ENCODE results near the gene PPP2R3A. TPM values are rescaled to one million over a fixed set of nuclear protein-coding genes. Genes with fewer than 3 reads are reported as not detected.

PPP2R3A gene
- total RNA-seq, 4 donors from 2014 or later: 16.8 to 30.3 (median 25.6) TPM

GRCh38 chr3:136197159-136197793 is 231.7 kb downstream of the PPP2R3A start:
- Histone ChIP-seq H3K4me1 (peaks cover 25 to 31% of the 10 kb centered on the region in 2 donors), H3K9me3 (no peaks in the 10 kb centered on the region), H3K27ac (peak overlapping the region; percentile 91 to 100 (median 100)), H3K4me3 (peak overlapping the region; percentile 84 to 95 (median 92)), H3K27me3 (no peaks in the 10 kb centered on the region), H3K36me3 (no peaks in the 10 kb centered on the region)
- no peak for TF ChIP-seq CTCF (IDR thresholded peaks at IDR 0.05 in 4 of 5, conservative IDR thresholded peaks at IDR 0.05 in 1 of 5)
- TF ChIP-seq POLR2A (IDR thresholded peaks at IDR 0.05): no peak
- ATAC-seq: peak in 1 of 2 donors; percentile 22
- in situ Hi-C loops (cut with MboI; ENCODE audit: low sequenced_read_pairs in 4 of 4) (loop anchor here in 1 of 4 donors (10.0 kb wide), 1 partner anchor 48 kb away; no protein-coding TSS in a partner anchor), intact Hi-C loops (cut with DNase I; ENCODE audit: low total_unique reads) (loop anchor here (2.0 to 5.0 kb wide), 4 partner anchors 34 to 970 kb away; partner anchors contain the start of gene PPP2R3A)
- DNase-seq: no peak

Other genes with a start within 250 kb of the PPP2R3A start
- gene MSL2, start 230.6 kb downstream of the PPP2R3A start, total RNA-seq: 10 to 100 TPM; 18.2 to 34.7 (median 23.6) TPM

Measured in gastrocnemius medialis (tissue), 4 donors.